MM.1S (cell line): Measurements from ENCODE around the gene SMKR1.

Experiments used
- DNase-seq: peaks from one replicate; pipeline ENCODE4 v3.0.0-alpha.2; 2015
- H2AFZ ChIP-seq: fragments of 300-600 bp; sonication (generic); 2 replicates; pipeline ENCODE4 v1.6.0; 2016; ENCODE audit warnings: antibody characterized with exemption, low read length
- H3F3A ChIP-seq: fragments of 300-600 bp; sonication (generic); 2 replicates; pipeline ENCODE4 v1.6.1; 2016; ENCODE audit warnings: mild to moderate bottlenecking, antibody characterized with exemption, low read length, moderate library complexity, mixed read lengths; ENCODE audit not compliant: insufficient read depth
- H3K27ac ChIP-seq: fragments of 300-600 bp; sonication (generic); 2 replicates; pipeline ENCODE4 v1.5.1; 2016; ENCODE audit warnings: mild to moderate bottlenecking, low read length
- H3K27me3 ChIP-seq: fragments of 300-600 bp; sonication (generic); replicated peaks from 2 replicates; pipeline ENCODE4 v1.6.0; 2016; ENCODE audit warnings: low read length; ENCODE audit not compliant: insufficient read depth
- H3K36me3 ChIP-seq: fragments of 300-600 bp; sonication (generic); replicated peaks from 2 replicates; pipeline ENCODE4 v1.6.1; 2016; ENCODE audit warnings: mild to moderate bottlenecking, low read length, mixed read lengths; ENCODE audit not compliant: insufficient read depth
- H3K4me1 ChIP-seq: fragments of 300-600 bp; sonication (generic); 2 replicates; pipeline ENCODE4 v1.6.1; 2016; ENCODE audit warnings: low read length, mixed read lengths
- H3K4me2 ChIP-seq: fragments of 300-600 bp; sonication (generic); 2 replicates; pipeline ENCODE4 v1.6.0; 2016; ENCODE audit warnings: low read depth, low read length
- H3K4me3 ChIP-seq: fragments of 300-600 bp; sonication (generic); 2 replicates; pipeline ENCODE4 v1.5.1; 2016; ENCODE audit warnings: low read length, mixed read lengths
- H3K79me2 ChIP-seq: fragments of 300-600 bp; sonication (generic); 2 replicates; pipeline ENCODE4 v1.6.1; 2016; ENCODE audit warnings: mixed run types, low read length, mixed read lengths
- H3K9ac ChIP-seq: fragments of 300-600 bp; sonication (generic); 2 replicates; pipeline ENCODE4 v1.6.1; 2016; ENCODE audit warnings: low read length, mixed read lengths
- H3K9me2 ChIP-seq: fragments of 300-600 bp; sonication (generic); replicated peaks from 2 replicates; pipeline ENCODE4 v1.6.1; 2016; ENCODE audit warnings: mild to moderate bottlenecking, low read length, mixed read lengths; ENCODE audit not compliant: insufficient read depth
- H3K9me3 ChIP-seq: fragments of 300-600 bp; sonication (generic); replicated peaks from 2 replicates; pipeline ENCODE4 v1.6.1; 2016; ENCODE audit warnings: mild to moderate bottlenecking, low read length, mixed read lengths; ENCODE audit not compliant: insufficient read depth
- H4K20me1 ChIP-seq: fragments of 300-600 bp; sonication (generic); 2 replicates; pipeline ENCODE4 v1.6.1; 2016; ENCODE audit warnings: mild to moderate bottlenecking, low read length, moderate library complexity, mixed read lengths; ENCODE audit not compliant: insufficient read depth
- EZH2 ChIP-seq: fragments of 300-600 bp; sonication (generic); optimal IDR thresholded peaks from 2 replicates; pipeline ENCODE3; 2017; ENCODE audit warnings: low read depth, mild to moderate bottlenecking, antibody characterized with exemption, low read length, mixed read lengths
- EZH2phosphoT487 ChIP-seq: fragments of 300-600 bp; sonication (generic); IDR thresholded peaks from 2 replicates; pipeline ENCODE4 v1.6.1; 2018; ENCODE audit warnings: antibody characterized with exemption, low read length
- TF ChIP-seq, protein P1 (sequence below): fragments of 300-600 bp; sonication (generic); IDR thresholded peaks from 2 replicates; pipeline ENCODE4 v1.5.1; 2016; ENCODE audit warnings: antibody characterized with exemption, low read length, mixed read lengths

SMKR1 gene

DNA sequence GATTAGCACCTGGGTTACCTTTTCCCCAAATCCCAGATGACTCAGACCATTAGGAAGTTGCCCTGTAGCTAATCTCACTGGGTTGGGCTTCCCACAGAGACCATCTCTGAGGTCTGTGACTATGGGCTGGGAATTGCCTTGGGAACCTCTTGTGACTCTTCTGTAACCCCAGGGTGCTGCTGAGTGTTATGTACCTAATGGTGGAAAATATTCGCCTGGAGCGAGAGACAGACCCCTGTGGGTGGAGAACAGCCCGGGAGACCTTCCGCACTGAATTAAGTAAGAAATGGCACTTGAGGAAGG is 48.1 kb upstream of the SMKR1 start:
- no peak overlapping the region for H3K27ac ChIP-seq
- no peaks in the 10 kb centered on the region for H3K9me2 ChIP-seq
- no peak overlapping the region for H3K4me3 ChIP-seq
- no peak for DNase-seq
- no peaks in the 10 kb centered on the region for H3F3A ChIP-seq
- H3K9ac ChIP-seq = no peak overlapping the region
- no peaks in the 10 kb centered on the region for H3K9me3 ChIP-seq
- TF ChIP-seq EZH2 (no peak), EZH2phosphoT487 (no peak)
- TF ChIP-seq, protein P1, sequence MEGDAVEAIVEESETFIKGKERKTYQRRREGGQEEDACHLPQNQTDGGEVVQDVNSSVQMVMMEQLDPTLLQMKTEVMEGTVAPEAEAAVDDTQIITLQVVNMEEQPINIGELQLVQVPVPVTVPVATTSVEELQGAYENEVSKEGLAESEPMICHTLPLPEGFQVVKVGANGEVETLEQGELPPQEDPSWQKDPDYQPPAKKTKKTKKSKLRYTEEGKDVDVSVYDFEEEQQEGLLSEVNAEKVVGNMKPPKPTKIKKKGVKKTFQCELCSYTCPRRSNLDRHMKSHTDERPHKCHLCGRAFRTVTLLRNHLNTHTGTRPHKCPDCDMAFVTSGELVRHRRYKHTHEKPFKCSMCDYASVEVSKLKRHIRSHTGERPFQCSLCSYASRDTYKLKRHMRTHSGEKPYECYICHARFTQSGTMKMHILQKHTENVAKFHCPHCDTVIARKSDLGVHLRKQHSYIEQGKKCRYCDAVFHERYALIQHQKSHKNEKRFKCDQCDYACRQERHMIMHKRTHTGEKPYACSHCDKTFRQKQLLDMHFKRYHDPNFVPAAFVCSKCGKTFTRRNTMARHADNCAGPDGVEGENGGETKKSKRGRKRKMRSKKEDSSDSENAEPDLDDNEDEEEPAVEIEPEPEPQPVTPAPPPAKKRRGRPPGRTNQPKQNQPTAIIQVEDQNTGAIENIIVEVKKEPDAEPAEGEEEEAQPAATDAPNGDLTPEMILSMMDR = no peak
- no peaks in the 10 kb centered on the region for H3K27me3 ChIP-seq
- H4K20me1 ChIP-seq = no peaks in the 10 kb centered on the region
- H3K4me2 ChIP-seq = peak overlapping the region; percentile 10; the same call in 1 of the 2 replicates
- no peaks in the 10 kb centered on the region for H3K36me3 ChIP-seq
- no peaks in the 10 kb centered on the region for H3K79me2 ChIP-seq
- H2AFZ ChIP-seq = no peak overlapping the region
- H3K4me1 ChIP-seq = peaks cover 14% of the 10 kb centered on the region

DNA sequence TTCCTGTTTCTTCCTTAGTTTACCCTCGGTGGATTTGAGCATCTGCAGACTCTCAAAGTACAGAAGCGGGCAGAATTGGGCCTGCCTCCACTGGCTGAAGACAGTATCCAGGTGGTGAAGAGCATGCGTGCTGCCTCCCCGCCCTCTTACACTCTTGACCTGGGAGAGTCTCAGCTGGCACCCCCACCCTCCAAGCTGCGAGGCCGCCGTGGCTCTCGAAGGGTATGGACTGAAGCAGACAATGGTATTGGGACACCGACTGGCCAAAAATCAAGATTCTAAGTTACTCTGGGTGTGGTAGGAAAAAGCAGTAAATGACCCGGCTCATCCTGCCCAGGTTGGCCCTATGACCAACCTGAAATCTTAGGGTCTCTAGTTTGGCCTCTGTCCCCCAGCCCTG is 45.9 kb upstream of the SMKR1 start:
- no peak overlapping the region for H3K27ac ChIP-seq
- TF ChIP-seq EZH2phosphoT487 (no peak), EZH2 (no peak)
- TF ChIP-seq, protein P1 = no peak
- no peaks in the 10 kb centered on the region for H3K9me2 ChIP-seq
- H3K9ac ChIP-seq = no peak overlapping the region
- DNase-seq = no peak
- H2AFZ ChIP-seq = no peak overlapping the region
- peaks cover 14% of the 10 kb centered on the region for H3K4me1 ChIP-seq
- H3K9me3 ChIP-seq = no peaks in the 10 kb centered on the region
- H3K27me3 ChIP-seq = no peaks in the 10 kb centered on the region
- H3K4me3 ChIP-seq = no peak overlapping the region
- no peaks in the 10 kb centered on the region for H3K79me2 ChIP-seq
- H3F3A ChIP-seq = no peaks in the 10 kb centered on the region
- no peaks in the 10 kb centered on the region for H4K20me1 ChIP-seq
- no peak overlapping the region for H3K4me2 ChIP-seq
- H3K36me3 ChIP-seq = no peaks in the 10 kb centered on the region

DNA sequence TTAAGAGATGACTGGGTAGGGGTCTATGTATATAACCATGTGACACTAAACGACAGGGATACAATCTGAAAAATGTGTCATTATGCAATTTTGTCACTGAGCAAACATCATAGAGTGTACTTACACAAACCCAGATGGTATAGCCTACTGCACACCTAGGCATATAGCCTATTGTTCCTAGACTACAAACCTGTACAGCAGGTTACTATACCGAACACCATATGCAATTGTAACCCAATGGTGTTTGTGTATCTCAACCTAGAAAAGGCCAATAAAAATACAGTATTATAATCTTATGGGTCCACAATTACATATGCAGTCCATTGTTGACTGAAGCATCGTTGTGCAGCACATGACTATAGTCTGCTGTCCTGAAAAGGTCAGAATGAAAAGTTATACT is 45.2 kb upstream of the SMKR1 start:
- Histone ChIP-seq H3K27ac (no peak overlapping the region), H3F3A (no peaks in the 10 kb centered on the region), H2AFZ (no peak overlapping the region), H3K4me3 (no peak overlapping the region), H4K20me1 (no peaks in the 10 kb centered on the region), H3K27me3 (no peaks in the 10 kb centered on the region), H3K9me2 (no peaks in the 10 kb centered on the region), H3K36me3 (no peaks in the 10 kb centered on the region), H3K9me3 (no peaks in the 10 kb centered on the region), H3K4me2 (no peak overlapping the region), H3K9ac (no peak overlapping the region), H3K79me2 (no peaks in the 10 kb centered on the region), H3K4me1 (peaks cover 14% of the 10 kb centered on the region)
- DNase-seq = no peak
- no peak for TF ChIP-seq EZH2phosphoT487
- TF ChIP-seq EZH2 = no peak
- TF ChIP-seq, protein P1 = no peak
